IMR-90 (cell line): Measurements from ENCODE around the gene THRB. TPM values are rescaled to one million over a fixed set of nuclear protein-coding genes. Genes with fewer than 3 reads are reported as not detected.

Experiments used
- ATAC-seq: fragments of 200-7000 bp; cut with Tn5 transposase; 2 replicates; pipeline ENCODE4 v1.9.1; 2020; ENCODE audit warnings: low read depth, mild to moderate bottlenecking, moderate library complexity
- BruUV-seq: library from RNA; stranded (reverse); fragments of 400-500 nt; replicated peaks from 2 replicates; lab custom pipeline; 2021; lab: Mats Ljungman, UMichigan
- CTCF ChIA-PET: fragments of 300-600 bp; formaldehyde crosslinking; extraction: SDS; loops from one replicate; lab custom pipeline; 2021; ENCODE audit warnings: antibody characterized with exemption; lab: Yijun Ruan, JAX
- POLR2A ChIA-PET: fragments of 300-600 bp; sonication (Branson Sonifier 250); formaldehyde crosslinking; loops from one replicate; lab custom pipeline; 2022; ENCODE audit warnings: antibody characterized with exemption; ENCODE audit not compliant: unreplicated experiment; lab: Charles Lee
- DNase-seq: peaks from one replicate; pipeline ENCODE4 v3.0.0; 2013
- H2AFZ ChIP-seq: replicated peaks from 2 replicates; pipeline ENCODE3; 2013; ENCODE audit warnings: low read length, mild to moderate bottlenecking; ENCODE audit not compliant: poor library complexity
- H2AK5ac ChIP-seq: 2 replicates; pipeline ENCODE4 v1.6.1; 2013; ENCODE audit warnings: low read depth, low read length, inconsistent platforms
- H2AK9ac ChIP-seq: replicated peaks from 2 replicates; pipeline ENCODE3; 2013; ENCODE audit warnings: mild to moderate bottlenecking, low read depth, low read length, moderate library complexity; ENCODE audit not compliant: poor library complexity
- H2BK120ac ChIP-seq: 2 replicates; pipeline ENCODE4 v1.6.1; 2013; ENCODE audit warnings: low read depth, low read length, inconsistent platforms
- H2BK15ac ChIP-seq: 3 replicates; pipeline ENCODE4 v1.6.1; 2013; ENCODE audit warnings: low read depth, low read length, inconsistent platforms
- H2BK20ac ChIP-seq: 2 replicates; pipeline ENCODE4 v1.6.1; 2013; ENCODE audit warnings: low read depth, mild to moderate bottlenecking, inconsistent platforms, low read length, moderate library complexity
- H2BK5ac ChIP-seq: 2 replicates; pipeline ENCODE4 v1.6.1; 2013; ENCODE audit warnings: mild to moderate bottlenecking, low read depth, low read length, inconsistent platforms; ENCODE audit not compliant: poor library complexity, severe bottlenecking
- H3K14ac ChIP-seq: replicated peaks from 2 replicates; pipeline ENCODE4 v1.6.1; 2013; ENCODE audit warnings: low read depth, low read length, inconsistent platforms
- H3K18ac ChIP-seq: 2 replicates; pipeline ENCODE4 v1.6.1; 2013; ENCODE audit warnings: low read depth, low read length, control low read depth
- H3K23ac ChIP-seq: 2 replicates; pipeline ENCODE4 v1.6.1; 2013; ENCODE audit warnings: low read depth, low read length, inconsistent platforms
- H3K27ac ChIP-seq: 2 replicates; pipeline ENCODE4 v1.5.1; 2013; ENCODE audit warnings: mild to moderate bottlenecking, control low read depth, low read length; ENCODE audit not compliant: insufficient read depth
- H3K27me3 ChIP-seq: 2 replicates; pipeline ENCODE4 v1.6.1; 2013; ENCODE audit warnings: low read length; ENCODE audit not compliant: control insufficient read depth, insufficient read depth
- H3K36me3 ChIP-seq: 2 replicates; pipeline ENCODE4 v1.6.1; 2013; ENCODE audit warnings: low read length, mixed read lengths; ENCODE audit not compliant: control insufficient read depth, insufficient read depth
- H3K4ac ChIP-seq: 2 replicates; pipeline ENCODE4 v1.6.1; 2013; ENCODE audit warnings: low read depth, low read length, inconsistent platforms
- H3K4me1 ChIP-seq: 2 replicates; pipeline ENCODE4 v1.6.1; 2013; ENCODE audit warnings: low read length, mixed read lengths; ENCODE audit not compliant: control insufficient read depth, insufficient read depth
- H3K4me2 ChIP-seq: 2 replicates; pipeline ENCODE4 v1.6.1; 2013; ENCODE audit warnings: low read depth, mild to moderate bottlenecking, control low read depth, low read length, moderate library complexity
- H3K4me3 ChIP-seq: 2 replicates; pipeline ENCODE4 v1.5.1; 2013; ENCODE audit warnings: low read depth, mild to moderate bottlenecking, control low read depth, low read length, moderate library complexity; ENCODE audit not compliant: insufficient read depth
- H3K56ac ChIP-seq: 2 replicates; pipeline ENCODE4 v1.6.1; 2013; ENCODE audit warnings: low read length, inconsistent platforms; ENCODE audit not compliant: insufficient read depth; ENCODE audit errors: extremely low read depth
- H3K79me1 ChIP-seq, 2 experiments: 2 replicates each; pipeline ENCODE4 v1.6.1; 2013; ENCODE audit warnings: low read length in 2 of 2, inconsistent platforms in 1 of 2, low read depth in 1 of 2
- H3K9ac ChIP-seq: 2 replicates; pipeline ENCODE4 v1.6.1; 2013; ENCODE audit warnings: low read depth, low read length, control low read depth
- H3K9me1 ChIP-seq: 2 replicates; pipeline ENCODE4 v1.6.1; 2013; ENCODE audit warnings: low read length, inconsistent platforms; ENCODE audit not compliant: insufficient read depth
- H3K9me3 ChIP-seq: 2 replicates; pipeline ENCODE4 v1.6.1; 2013; ENCODE audit warnings: low read length; ENCODE audit not compliant: control insufficient read depth, insufficient read depth
- H4K20me1 ChIP-seq: 2 replicates; pipeline ENCODE4 v1.6.1; 2013; ENCODE audit warnings: low read length, inconsistent platforms; ENCODE audit not compliant: insufficient read depth
- H4K5ac ChIP-seq: 2 replicates; pipeline ENCODE4 v1.6.1; 2013; ENCODE audit warnings: mild to moderate bottlenecking, low read depth, low read length, control low read depth
- H4K8ac ChIP-seq, 2 experiments: 2 replicates each; pipeline ENCODE4 v1.6.1; 2013; ENCODE audit warnings: low read depth in 2 of 2, low read length in 2 of 2, control low read depth in 1 of 2, inconsistent platforms in 1 of 2
- H4K91ac ChIP-seq: 2 replicates; pipeline ENCODE4 v1.6.1; 2013; ENCODE audit warnings: low read depth, low read length, inconsistent platforms; ENCODE audit not compliant: insufficient read depth
- BHLHE40 ChIP-seq: fragments of 150-350 bp; IDR thresholded peaks from 2 replicates; pipeline ENCODE4 v1.6.1; 2016; ENCODE audit warnings: mild to moderate bottlenecking, low read depth, low read length
- CEBPB ChIP-seq: IDR thresholded peaks from 2 replicates; pipeline ENCODE4 v1.6.1; 2012; ENCODE audit warnings: low read depth, low read length, improper control_type of control experiment
- CHD1 ChIP-seq: IDR thresholded peaks from 2 replicates; pipeline ENCODE4 v1.6.1; 2012; ENCODE audit warnings: low read depth, low read length, improper control_type of control experiment
- MAFK ChIP-seq: IDR thresholded peaks from 2 replicates; pipeline ENCODE4 v1.6.1; 2012; ENCODE audit warnings: low read depth, low read length, improper control_type of control experiment
- MAZ ChIP-seq: IDR thresholded peaks from 2 replicates; pipeline ENCODE4 v1.6.1; 2012; ENCODE audit warnings: low read depth, mild to moderate bottlenecking, low read length, improper control_type of control experiment, moderate library complexity, borderline replicate concordance
- MXI1 ChIP-seq: IDR thresholded peaks from 2 replicates; pipeline ENCODE4 v1.6.1; 2012; ENCODE audit warnings: low read depth, mild to moderate bottlenecking, low read length, moderate library complexity, borderline replicate concordance
- NFE2L2 ChIP-seq: fragments of 150-350 bp; IDR thresholded peaks from 2 replicates; pipeline ENCODE4 v1.6.1; 2016; ENCODE audit warnings: low read depth, mild to moderate bottlenecking, low read length
- POLR2A ChIP-seq: IDR thresholded peaks from 2 replicates; pipeline ENCODE4 v1.6.1; 2012; ENCODE audit warnings: mild to moderate bottlenecking, low read depth, low read length
- RCOR1 ChIP-seq: IDR thresholded peaks from 2 replicates; pipeline ENCODE4 v1.6.1; 2012; ENCODE audit warnings: mild to moderate bottlenecking, low read length, improper control_type of control experiment; ENCODE audit not compliant: insufficient replicate concordance
- RFX5 ChIP-seq: IDR thresholded peaks from 2 replicates; pipeline ENCODE4 v1.8.0; 2012; ENCODE audit warnings: low read depth, mild to moderate bottlenecking, low read length, moderate library complexity
- SMC3 ChIP-seq: fragments of 150-350 bp; IDR thresholded peaks from 2 replicates; pipeline ENCODE4 v1.6.1; 2016; ENCODE audit warnings: low read depth, mild to moderate bottlenecking, antibody characterized with exemption, low read length, moderate library complexity
- WGBS, 2 experiments: methylation state at CpG; one replicate each; pipeline versions ENCODE4 v1.1.5 to v1.1.7; 2013; ENCODE audit warnings: missing lambda C conversion rate in 2 of 2; ENCODE audit not compliant: insufficient read length in 1 of 2; ENCODE audit errors: extremely low coverage in 2 of 2; 5-methylcytosine and 5-hydroxymethylcytosine counted together
- dilution Hi-C: fragments of 300-500 bp; cut with HindIII; formaldehyde crosslinking; loops from one replicate; pipeline ENCODE4 v1.14.3; 2018; ENCODE audit warnings: low sequenced_read_pairs; ENCODE audit not compliant: unreplicated experiment
- in situ Hi-C: fragments of 300-500 bp; cut with MboI; formaldehyde crosslinking; loops from 3 replicates; pipeline ENCODE4 v1.14.3; 2019; ENCODE audit warnings: low sequenced_read_pairs, inconsistent platforms, mixed read lengths
- intact Hi-C: fragments of 100-400 bp; cut with micrococcal nuclease; formaldehyde crosslinking; loops from 2 replicates; pipeline ENCODE4 v1.10.0; 2022
- polyA plus RNA-seq, 3 experiments: library from polyadenylated mRNA; depleted of rRNA; stranded (reverse); fragments of >200 nt; gene quantifications; 2 replicates each; pipeline ENCODE4 v1.2.3, GENCODE V29; 2012; ENCODE audit warnings: low replicate concordance in 1 of 3
- total RNA-seq: library from RNA; depleted of rRNA; stranded (reverse); fragments of >200 nt; gene quantifications from 2 replicates; pipeline ENCODE4 v1.2.3, GENCODE V29; 2012
- TF ChIP-seq, protein P1 (sequence below): fragments of 150-350 bp; IDR thresholded peaks from 2 replicates; pipeline ENCODE4 v1.6.1; 2017; ENCODE audit warnings: mild to moderate bottlenecking, antibody characterized with exemption, low read length, low read depth
- TF ChIP-seq, protein P2 (sequence below): conservative IDR thresholded peaks from 2 replicates; pipeline ENCODE4 v1.5.1; 2012; ENCODE audit warnings: mild to moderate bottlenecking, low read depth, low read length, improper control_type of control experiment

Gene THRB
- total and polyA plus RNA-seq, 2 of the 4 experiments (the other 2 are of a cell fraction), result under 0.01 TPM; not detected in 1

DNA sequence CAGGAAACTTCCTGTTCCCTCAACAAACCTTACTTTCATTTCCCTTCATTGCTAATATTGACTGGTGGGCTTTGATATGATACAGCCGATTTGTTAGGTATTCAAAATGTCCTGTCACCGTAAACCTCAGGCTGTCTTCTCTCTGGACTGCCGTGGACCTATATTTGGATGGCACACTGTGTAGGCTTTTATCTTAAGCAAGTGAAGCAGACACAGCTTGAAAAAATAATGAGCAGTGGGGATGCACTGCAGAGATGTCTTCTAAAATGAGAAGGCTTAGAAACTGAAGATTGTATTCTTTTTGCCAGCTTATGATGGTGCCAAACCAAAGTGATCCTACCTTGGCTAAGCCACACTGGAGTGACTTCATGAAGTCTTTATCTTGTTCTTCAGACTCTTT lies 283.3 kb downstream of the THRB start:
- intact Hi-C loops, result no loop called here
- H2AFZ ChIP-seq, result no peak overlapping the region
- H3K36me3 ChIP-seq, result no peaks in the 10 kb centered on the region
- no peaks in the 10 kb centered on the region for H3K9me1 ChIP-seq
- no peak overlapping the region for H3K4me3 ChIP-seq
- H3K9me3 ChIP-seq, result no peaks in the 10 kb centered on the region
- no peak overlapping the region for H4K91ac ChIP-seq
- H3K4ac ChIP-seq, result no peak overlapping the region
- no peak overlapping the region for H3K27ac ChIP-seq
- H2AK9ac ChIP-seq, result no peak overlapping the region
- no TSS peak for BruUV-seq
- WGBS, 2 experiments, result no CpG with 5 or more reads among the region's 3 CpGs
- DNase-seq, result no peak
- H3K4me2 ChIP-seq, result no peak overlapping the region
- TF ChIP-seq CHD1, result no peak
- TF ChIP-seq RCOR1, result no peak
- no peak for TF ChIP-seq RFX5
- TF ChIP-seq BHLHE40, result no peak
- TF ChIP-seq MAZ, result no peak
- TF ChIP-seq MXI1, result no peak
- no peak for TF ChIP-seq SMC3
- TF ChIP-seq NFE2L2, result no peak
- no peak for TF ChIP-seq POLR2A
- TF ChIP-seq, protein P1, sequence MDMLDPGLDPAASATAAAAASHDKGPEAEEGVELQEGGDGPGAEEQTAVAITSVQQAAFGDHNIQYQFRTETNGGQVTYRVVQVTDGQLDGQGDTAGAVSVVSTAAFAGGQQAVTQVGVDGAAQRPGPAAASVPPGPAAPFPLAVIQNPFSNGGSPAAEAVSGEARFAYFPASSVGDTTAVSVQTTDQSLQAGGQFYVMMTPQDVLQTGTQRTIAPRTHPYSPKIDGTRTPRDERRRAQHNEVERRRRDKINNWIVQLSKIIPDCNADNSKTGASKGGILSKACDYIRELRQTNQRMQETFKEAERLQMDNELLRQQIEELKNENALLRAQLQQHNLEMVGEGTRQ, result no peak
- TF ChIP-seq MAFK, result no peak
- TF ChIP-seq, protein P2, sequence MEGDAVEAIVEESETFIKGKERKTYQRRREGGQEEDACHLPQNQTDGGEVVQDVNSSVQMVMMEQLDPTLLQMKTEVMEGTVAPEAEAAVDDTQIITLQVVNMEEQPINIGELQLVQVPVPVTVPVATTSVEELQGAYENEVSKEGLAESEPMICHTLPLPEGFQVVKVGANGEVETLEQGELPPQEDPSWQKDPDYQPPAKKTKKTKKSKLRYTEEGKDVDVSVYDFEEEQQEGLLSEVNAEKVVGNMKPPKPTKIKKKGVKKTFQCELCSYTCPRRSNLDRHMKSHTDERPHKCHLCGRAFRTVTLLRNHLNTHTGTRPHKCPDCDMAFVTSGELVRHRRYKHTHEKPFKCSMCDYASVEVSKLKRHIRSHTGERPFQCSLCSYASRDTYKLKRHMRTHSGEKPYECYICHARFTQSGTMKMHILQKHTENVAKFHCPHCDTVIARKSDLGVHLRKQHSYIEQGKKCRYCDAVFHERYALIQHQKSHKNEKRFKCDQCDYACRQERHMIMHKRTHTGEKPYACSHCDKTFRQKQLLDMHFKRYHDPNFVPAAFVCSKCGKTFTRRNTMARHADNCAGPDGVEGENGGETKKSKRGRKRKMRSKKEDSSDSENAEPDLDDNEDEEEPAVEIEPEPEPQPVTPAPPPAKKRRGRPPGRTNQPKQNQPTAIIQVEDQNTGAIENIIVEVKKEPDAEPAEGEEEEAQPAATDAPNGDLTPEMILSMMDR, result no peak
- TF ChIP-seq CEBPB, result no peak
- H3K14ac ChIP-seq, result no peak overlapping the region
- in situ Hi-C loops, result no loop called here
- H4K8ac ChIP-seq, result no peak overlapping the region
- H4K20me1 ChIP-seq, result no peaks in the 10 kb centered on the region
- no peak overlapping the region for H2BK20ac ChIP-seq
- ChIA-PET POLR2A (no interaction called here), CTCF (no interaction called here)
- no peak for ATAC-seq
- peaks cover 15% of the 10 kb centered on the region for H3K27me3 ChIP-seq
- no peak overlapping the region for H3K23ac ChIP-seq
- H3K79me1 ChIP-seq, result no peaks in the 10 kb centered on the region
- H2BK5ac ChIP-seq, result no peak overlapping the region
- no peak overlapping the region for H3K56ac ChIP-seq
- H2AK5ac ChIP-seq, result no peak overlapping the region
- H4K5ac ChIP-seq, result no peak overlapping the region
- no peak overlapping the region for H3K9ac ChIP-seq
- dilution Hi-C loops, result no loop called here
- no peak overlapping the region for H2BK15ac ChIP-seq
- H3K18ac ChIP-seq, result no peak overlapping the region
- H3K4me1 ChIP-seq, result no peaks in the 10 kb centered on the region
- no peak overlapping the region for H2BK120ac ChIP-seq
